ENCODE results near the gene LRRC30. TPM values are rescaled to one million over a fixed set of nuclear protein-coding genes. Genes with fewer than 3 reads are reported as not detected.

LRRC30 gene
- not detected for polyA plus RNA-seq (2013)

- Histone ChIP-seq H3K36me3 (ENCODE audit: control insufficient read depth in 4 of 4, insufficient read depth in 4 of 4, low read length in 3 of 4) (no peaks in the 10 kb centered on the region), H3K4me3 (ENCODE audit: control insufficient read depth in 1 of 7, extremely low read depth in 1 of 7, insufficient read depth in 4 of 7, low read depth in 2 of 7, low read length in 6 of 7) (no peak within 1 kb of the TSS), H3K27ac (ENCODE audit: insufficient read depth in 1 of 2, low read depth in 1 of 2, low read length in 2 of 2, poor library complexity in 1 of 2, severe bottlenecking in 2 of 2) (no peak within 1 kb of the TSS), H3K9me3 (ENCODE audit: control extremely low read depth in 1 of 5, control insufficient read depth in 4 of 5, insufficient read depth in 2 of 5, low read depth in 1 of 5, low read length in 4 of 5) (no peaks in the 10 kb centered on the region), H3K4me1 (ENCODE audit: control extremely low read depth in 1 of 4, control insufficient read depth in 4 of 4, insufficient read depth in 4 of 4, low read length in 3 of 4) (no peaks in the 10 kb centered on the region), H3K27me3 (replicated peaks in 2 of 5; ENCODE audit: control insufficient read depth in 4 of 5, insufficient read depth in 5 of 5, low read length in 4 of 5) (peaks cover 0 to 9% (median 0%) of the 10 kb centered on the region in 5 experiments)
- no peak for DNase-seq
- POLR2A ChIA-PET = no interaction called here
- 94% methylated on average over 10 of the region's 13 CpGs for WGBS (ENCODE audit: insufficient coverage)
- CTCF ChIA-PET = interaction anchor here (2.1 kb wide), 1 partner anchor 9 kb away, joined by 9 read pairs; no protein-coding TSS in a partner anchor
Observed at GRCh38 chr18:7230626-7231349, at the start of gene LRRC30. Gene LRRC30, plus strand, starts transcription at chr18:7231089. Its CDS starts 50 bp downstream, at chr18:7231139.

DNA sequence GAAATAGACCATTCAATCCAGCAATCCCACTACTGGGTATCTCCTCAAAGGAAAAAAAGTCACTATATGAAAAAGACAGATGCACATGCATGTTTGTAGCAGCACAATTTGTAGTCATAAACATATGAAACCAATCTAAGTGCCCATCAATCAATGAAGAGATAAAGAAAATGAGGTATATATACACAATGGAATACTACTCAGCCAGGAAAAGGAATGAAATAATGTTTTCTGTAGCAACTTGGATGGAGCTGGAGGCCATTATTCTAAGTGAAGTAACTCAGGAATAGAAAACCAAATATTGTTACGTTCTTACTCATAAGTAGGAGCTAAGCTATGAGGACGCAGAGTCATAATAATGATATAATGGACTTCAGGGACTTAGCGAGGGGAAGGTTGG, 45.2 kb upstream of the LRRC30 start:
- DNase-seq = no peak
- Histone ChIP-seq H3K9me3 (ENCODE audit: control extremely low read depth in 1 of 5, control insufficient read depth in 4 of 5, insufficient read depth in 2 of 5, low read depth in 1 of 5, low read length in 4 of 5) (no peaks in the 10 kb centered on the region), H3K27me3 (replicated peaks in 2 of 5; ENCODE audit: control insufficient read depth in 4 of 5, insufficient read depth in 5 of 5, low read length in 4 of 5) (no peaks in the 10 kb centered on the region), H3K27ac (ENCODE audit: insufficient read depth in 1 of 2, low read depth in 1 of 2, low read length in 2 of 2, poor library complexity in 1 of 2, severe bottlenecking in 2 of 2) (no peak overlapping the region), H3K36me3 (ENCODE audit: control insufficient read depth in 4 of 4, insufficient read depth in 4 of 4, low read length in 3 of 4) (no peaks in the 10 kb centered on the region), H3K4me3 (ENCODE audit: control insufficient read depth in 1 of 7, extremely low read depth in 1 of 7, insufficient read depth in 4 of 7, low read depth in 2 of 7, low read length in 6 of 7) (no peak overlapping the region), H3K4me1 (ENCODE audit: control extremely low read depth in 1 of 4, control insufficient read depth in 4 of 4, insufficient read depth in 4 of 4, low read length in 3 of 4) (no peaks in the 10 kb centered on the region)
- 100% methylated on average over 1 of the region's 3 CpGs for WGBS (ENCODE audit: insufficient coverage)
- ChIA-PET POLR2A (no interaction called here), CTCF (no interaction called here)

DNA sequence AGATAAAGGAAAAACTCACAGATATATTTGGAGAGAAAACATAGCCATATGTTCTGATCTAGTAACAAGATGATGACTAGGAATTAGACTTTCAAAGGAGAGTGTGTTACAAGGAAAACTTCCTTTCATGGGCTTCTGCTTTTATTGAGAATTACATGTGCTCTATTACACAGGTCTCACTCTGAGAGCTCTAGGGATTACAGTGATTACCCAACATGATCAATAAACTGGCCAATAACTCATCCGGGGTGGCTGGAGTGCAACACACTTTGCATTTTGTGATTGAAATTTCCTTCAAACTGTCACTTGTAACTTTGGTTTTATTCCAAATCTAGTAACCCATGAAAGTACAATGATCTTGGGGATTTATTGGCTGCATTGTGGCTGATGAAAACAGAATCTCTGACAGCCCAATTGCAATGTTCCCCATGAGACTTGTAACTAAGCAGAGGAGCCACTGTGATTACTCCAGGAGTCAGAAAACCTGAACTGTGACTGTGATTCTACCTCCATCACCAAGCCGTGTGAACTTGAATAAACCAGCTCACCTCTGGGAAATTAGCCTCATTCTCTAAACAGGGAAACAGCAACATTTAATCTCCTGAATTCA, 40.2 kb upstream of the LRRC30 start:
- no peak overlapping the region for H3K4me3 ChIP-seq (ENCODE audit: control insufficient read depth in 1 of 7, extremely low read depth in 1 of 7, insufficient read depth in 4 of 7, low read depth in 2 of 7, low read length in 6 of 7)
- WGBS (ENCODE audit: insufficient coverage) = 83% methylated on average over 2 of the region's 2 CpGs
- H3K4me1 ChIP-seq (ENCODE audit: control extremely low read depth in 1 of 4, control insufficient read depth in 4 of 4, insufficient read depth in 4 of 4, low read length in 3 of 4) = peaks cover 0 to 10% (median 2%) of the 10 kb centered on the region in 4 experiments
- no peaks in the 10 kb centered on the region for H3K36me3 ChIP-seq (ENCODE audit: control insufficient read depth in 4 of 4, insufficient read depth in 4 of 4, low read length in 3 of 4)
- no peak for DNase-seq
- CTCF ChIA-PET = no interaction called here
- no peak overlapping the region for H3K27ac ChIP-seq (ENCODE audit: insufficient read depth in 1 of 2, low read depth in 1 of 2, low read length in 2 of 2, poor library complexity in 1 of 2, severe bottlenecking in 2 of 2)
- H3K9me3 ChIP-seq (ENCODE audit: control extremely low read depth in 1 of 5, control insufficient read depth in 4 of 5, insufficient read depth in 2 of 5, low read depth in 1 of 5, low read length in 4 of 5) = no peaks in the 10 kb centered on the region
- POLR2A ChIA-PET = no interaction called here
- no peaks in the 10 kb centered on the region for H3K27me3 ChIP-seq (replicated peaks in 2 of 5; ENCODE audit: control insufficient read depth in 4 of 5, insufficient read depth in 5 of 5, low read length in 4 of 5)

DNA sequence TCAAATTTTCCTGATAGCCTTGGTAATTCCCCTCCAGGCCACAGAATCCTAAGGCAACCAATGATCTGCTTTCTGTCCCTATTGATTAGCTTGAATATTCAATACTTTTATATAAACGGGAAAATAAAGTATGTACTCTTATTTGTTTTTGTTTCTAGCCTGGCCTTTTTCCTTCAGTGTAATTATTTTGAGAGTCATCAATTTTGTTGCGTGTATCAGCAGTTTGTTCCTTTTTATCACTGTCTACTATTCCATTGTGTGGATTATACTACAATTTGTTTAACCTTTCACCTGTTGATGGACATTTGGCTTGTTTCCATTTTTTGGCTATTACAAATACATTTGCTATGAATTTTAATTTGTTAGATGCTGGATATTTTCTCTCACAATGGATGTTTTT, 39.2 kb upstream of the LRRC30 start:
- Histone ChIP-seq H3K4me1 (ENCODE audit: control extremely low read depth in 1 of 4, control insufficient read depth in 4 of 4, insufficient read depth in 4 of 4, low read length in 3 of 4) (peaks cover 0 to 10% (median 2%) of the 10 kb centered on the region in 4 experiments), H3K27ac (ENCODE audit: insufficient read depth in 1 of 2, low read depth in 1 of 2, low read length in 2 of 2, poor library complexity in 1 of 2, severe bottlenecking in 2 of 2) (no peak overlapping the region), H3K4me3 (ENCODE audit: control insufficient read depth in 1 of 7, extremely low read depth in 1 of 7, insufficient read depth in 4 of 7, low read depth in 2 of 7, low read length in 6 of 7) (no peak overlapping the region), H3K27me3 (replicated peaks in 2 of 5; ENCODE audit: control insufficient read depth in 4 of 5, insufficient read depth in 5 of 5, low read length in 4 of 5) (no peaks in the 10 kb centered on the region), H3K9me3 (ENCODE audit: control extremely low read depth in 1 of 5, control insufficient read depth in 4 of 5, insufficient read depth in 2 of 5, low read depth in 1 of 5, low read length in 4 of 5) (no peaks in the 10 kb centered on the region), H3K36me3 (ENCODE audit: control insufficient read depth in 4 of 4, insufficient read depth in 4 of 4, low read length in 3 of 4) (no peaks in the 10 kb centered on the region)
- ChIA-PET CTCF (interaction anchor here (1.3 kb wide), 1 partner anchor 14 kb away, joined by 4 read pairs; no protein-coding TSS in a partner anchor), POLR2A (no interaction called here)
- DNase-seq = no peak
- WGBS (ENCODE audit: insufficient coverage) = no CpG with 5 or more reads among the region's 2 CpGs

DNA sequence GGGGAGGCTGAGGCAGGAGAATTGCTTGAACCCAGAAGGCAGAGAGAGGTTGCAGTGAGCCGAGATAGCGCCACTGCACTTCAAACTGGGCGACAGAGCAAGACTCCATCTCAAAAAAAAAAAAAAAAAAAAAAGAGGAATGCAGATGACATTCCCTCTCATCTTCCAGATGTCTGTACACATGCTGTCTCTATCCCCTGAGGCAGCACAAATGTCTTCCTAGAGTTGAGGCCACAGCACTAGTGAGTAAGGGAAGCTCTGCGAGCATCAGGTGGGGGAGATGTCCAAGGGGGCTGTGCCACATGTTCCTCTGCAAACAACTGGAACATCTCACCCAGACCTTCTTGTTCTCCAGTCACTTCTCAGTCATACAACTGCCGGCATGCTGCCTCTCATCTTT, 35.6 kb upstream of the LRRC30 start:
- CTCF ChIA-PET = interaction anchor here (1.0 kb wide), 1 partner anchor 18 kb away, joined by 3 read pairs; no protein-coding TSS in a partner anchor
- H3K27ac ChIP-seq (ENCODE audit: insufficient read depth in 1 of 2, low read depth in 1 of 2, low read length in 2 of 2, poor library complexity in 1 of 2, severe bottlenecking in 2 of 2) = no peak overlapping the region
- H3K36me3 ChIP-seq (ENCODE audit: control insufficient read depth in 4 of 4, insufficient read depth in 4 of 4, low read length in 3 of 4) = no peaks in the 10 kb centered on the region
- H3K27me3 ChIP-seq (replicated peaks in 2 of 5; ENCODE audit: control insufficient read depth in 4 of 5, insufficient read depth in 5 of 5, low read length in 4 of 5) = no peaks in the 10 kb centered on the region
- H3K9me3 ChIP-seq (ENCODE audit: control extremely low read depth in 1 of 5, control insufficient read depth in 4 of 5, insufficient read depth in 2 of 5, low read depth in 1 of 5, low read length in 4 of 5) = no peaks in the 10 kb centered on the region
- 100% methylated on average over 2 of the region's 5 CpGs for WGBS (ENCODE audit: insufficient coverage)
- H3K4me1 ChIP-seq (ENCODE audit: control extremely low read depth in 1 of 4, control insufficient read depth in 4 of 4, insufficient read depth in 4 of 4, low read length in 3 of 4) = peaks cover 0 to 10% (median 2%) of the 10 kb centered on the region in 4 experiments
- no peak for DNase-seq
- no peak overlapping the region for H3K4me3 ChIP-seq (ENCODE audit: control insufficient read depth in 1 of 7, extremely low read depth in 1 of 7, insufficient read depth in 4 of 7, low read depth in 2 of 7, low read length in 6 of 7)
- POLR2A ChIA-PET = no interaction called here

DNA sequence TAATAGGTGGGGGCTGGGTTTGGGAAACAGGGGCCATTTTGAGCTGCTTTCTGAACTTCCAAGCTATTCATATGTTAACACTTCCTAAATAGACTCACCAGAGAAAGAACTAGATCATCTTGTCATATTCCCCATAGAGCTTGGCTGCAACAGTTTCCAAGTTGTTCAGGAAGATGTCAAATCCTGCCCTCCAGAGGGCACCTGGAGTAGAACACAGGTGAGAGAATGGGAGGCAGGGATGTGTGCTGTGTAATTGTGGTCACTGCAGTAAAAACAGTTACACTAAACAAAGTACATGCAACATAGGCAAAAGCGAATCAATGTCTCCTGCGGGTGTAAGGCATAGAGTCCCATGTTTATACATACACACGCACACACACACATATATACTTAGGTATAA, 34.5 kb upstream of the LRRC30 start:
- no peaks in the 10 kb centered on the region for H3K9me3 ChIP-seq (ENCODE audit: control extremely low read depth in 1 of 5, control insufficient read depth in 4 of 5, insufficient read depth in 2 of 5, low read depth in 1 of 5, low read length in 4 of 5)
- no peaks in the 10 kb centered on the region for H3K36me3 ChIP-seq (ENCODE audit: control insufficient read depth in 4 of 4, insufficient read depth in 4 of 4, low read length in 3 of 4)
- H3K27me3 ChIP-seq (replicated peaks in 2 of 5; ENCODE audit: control insufficient read depth in 4 of 5, insufficient read depth in 5 of 5, low read length in 4 of 5) = no peaks in the 10 kb centered on the region
- H3K4me3 ChIP-seq (ENCODE audit: control insufficient read depth in 1 of 7, extremely low read depth in 1 of 7, insufficient read depth in 4 of 7, low read depth in 2 of 7, low read length in 6 of 7) = no peak overlapping the region
- POLR2A ChIA-PET = no interaction called here
- H3K4me1 ChIP-seq (ENCODE audit: control extremely low read depth in 1 of 4, control insufficient read depth in 4 of 4, insufficient read depth in 4 of 4, low read length in 3 of 4) = peaks cover 0 to 10% (median 2%) of the 10 kb centered on the region in 4 experiments
- no peak for DNase-seq
- WGBS (ENCODE audit: insufficient coverage) = no CpG with 5 or more reads among the region's 3 CpGs
- no peak overlapping the region for H3K27ac ChIP-seq (ENCODE audit: insufficient read depth in 1 of 2, low read depth in 1 of 2, low read length in 2 of 2, poor library complexity in 1 of 2, severe bottlenecking in 2 of 2)
- CTCF ChIA-PET = no interaction called here

GRCh38 chr18:7197854-7198253, 33.0 kb upstream of the LRRC30 start:
- H3K27ac ChIP-seq (ENCODE audit: insufficient read depth in 1 of 2, low read depth in 1 of 2, low read length in 2 of 2, poor library complexity in 1 of 2, severe bottlenecking in 2 of 2) = no peak overlapping the region
- CTCF ChIA-PET = no interaction called here
- H3K36me3 ChIP-seq (ENCODE audit: control insufficient read depth in 4 of 4, insufficient read depth in 4 of 4, low read length in 3 of 4) = no peaks in the 10 kb centered on the region
- no peak overlapping the region for H3K4me3 ChIP-seq (ENCODE audit: control insufficient read depth in 1 of 7, extremely low read depth in 1 of 7, insufficient read depth in 4 of 7, low read depth in 2 of 7, low read length in 6 of 7)
- H3K9me3 ChIP-seq (ENCODE audit: control extremely low read depth in 1 of 5, control insufficient read depth in 4 of 5, insufficient read depth in 2 of 5, low read depth in 1 of 5, low read length in 4 of 5) = no peaks in the 10 kb centered on the region
- 85% methylated on average over 2 of the region's 2 CpGs for WGBS (ENCODE audit: insufficient coverage)
- POLR2A ChIA-PET = no interaction called here
- no peak for DNase-seq
- H3K4me1 ChIP-seq (ENCODE audit: control extremely low read depth in 1 of 4, control insufficient read depth in 4 of 4, insufficient read depth in 4 of 4, low read length in 3 of 4) = peaks cover 0 to 10% (median 2%) of the 10 kb centered on the region in 4 experiments
- H3K27me3 ChIP-seq (replicated peaks in 2 of 5; ENCODE audit: control insufficient read depth in 4 of 5, insufficient read depth in 5 of 5, low read length in 4 of 5) = no peaks in the 10 kb centered on the region

Measured in common myeloid progenitor, CD34-positive (primary cell).